A673 (cell line): ENCODE data around the gene IFT52.

ENCODE experiments used
- EZH2 ChIP-seq: fragments of 200-600 bp; sonication (generic); IDR thresholded peaks from 2 replicates; pipeline ENCODE4 v1.6.1; 2017; ENCODE audit warnings: borderline replicate concordance, low read depth, mild to moderate bottlenecking, mixed read lengths, antibody characterized with exemption, low read length; ENCODE audit not compliant: poor library complexity, severe bottlenecking
- TF ChIP-seq, protein P1 (sequence below): fragments of 300-800, 200-600 bp; sonication (generic); conservative IDR thresholded peaks from 2 replicates; pipeline ENCODE4 v1.5.1; 2017; ENCODE audit warnings: low read depth, mild to moderate bottlenecking, antibody characterized with exemption, low read length, moderate library complexity, mixed read lengths

DNA sequence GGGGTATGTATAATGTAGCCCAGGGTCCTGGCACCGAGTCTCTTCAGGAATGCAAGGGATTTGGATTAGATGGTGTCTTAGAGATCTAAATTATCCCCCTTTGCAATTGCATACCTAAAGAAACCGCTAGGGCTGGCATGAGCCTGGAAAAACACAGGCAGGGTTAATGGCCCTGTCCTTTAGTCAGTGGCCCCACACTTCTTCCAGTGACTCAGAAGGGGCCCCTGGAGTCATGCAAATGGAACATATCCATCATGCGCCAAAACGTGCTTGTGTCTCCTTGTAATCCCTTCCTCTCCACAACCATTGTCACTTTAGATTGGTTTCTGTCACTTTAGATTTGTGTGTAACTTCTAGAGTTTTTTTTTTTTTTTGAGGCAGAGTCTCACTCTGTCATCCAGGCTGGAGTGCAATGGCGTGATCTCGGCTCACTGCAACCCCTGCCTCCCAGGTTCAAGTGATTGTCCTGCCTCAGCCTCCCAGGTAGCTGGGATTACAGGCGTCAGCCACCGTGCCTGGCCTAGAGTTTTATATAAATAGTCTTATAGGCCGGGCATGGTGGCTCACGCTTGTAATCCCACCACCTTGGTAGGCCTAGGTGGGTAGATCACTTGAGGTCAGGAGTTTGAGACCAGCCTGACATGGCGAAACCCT lies 67.5 kb downstream of the IFT52 start:
- TF ChIP-seq, protein P1, sequence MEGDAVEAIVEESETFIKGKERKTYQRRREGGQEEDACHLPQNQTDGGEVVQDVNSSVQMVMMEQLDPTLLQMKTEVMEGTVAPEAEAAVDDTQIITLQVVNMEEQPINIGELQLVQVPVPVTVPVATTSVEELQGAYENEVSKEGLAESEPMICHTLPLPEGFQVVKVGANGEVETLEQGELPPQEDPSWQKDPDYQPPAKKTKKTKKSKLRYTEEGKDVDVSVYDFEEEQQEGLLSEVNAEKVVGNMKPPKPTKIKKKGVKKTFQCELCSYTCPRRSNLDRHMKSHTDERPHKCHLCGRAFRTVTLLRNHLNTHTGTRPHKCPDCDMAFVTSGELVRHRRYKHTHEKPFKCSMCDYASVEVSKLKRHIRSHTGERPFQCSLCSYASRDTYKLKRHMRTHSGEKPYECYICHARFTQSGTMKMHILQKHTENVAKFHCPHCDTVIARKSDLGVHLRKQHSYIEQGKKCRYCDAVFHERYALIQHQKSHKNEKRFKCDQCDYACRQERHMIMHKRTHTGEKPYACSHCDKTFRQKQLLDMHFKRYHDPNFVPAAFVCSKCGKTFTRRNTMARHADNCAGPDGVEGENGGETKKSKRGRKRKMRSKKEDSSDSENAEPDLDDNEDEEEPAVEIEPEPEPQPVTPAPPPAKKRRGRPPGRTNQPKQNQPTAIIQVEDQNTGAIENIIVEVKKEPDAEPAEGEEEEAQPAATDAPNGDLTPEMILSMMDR, result no peak
- TF ChIP-seq EZH2, result no peak
